NCI-H2196 (cell line): ENCODE data around the gene ARHGAP44.
"Not testable (repeated sequence)": the region's sequence is repeated elsewhere in the genome, so short reads cannot be mapped to it uniquely, and the experiment has no call there.

Source experiments
- DNase-seq: peaks from one replicate; lab custom pipeline; 2025; ENCODE audit not compliant: unreplicated experiment; lab: John Stamatoyannopoulos, UW

The ARHGAP44 gene

DNA sequence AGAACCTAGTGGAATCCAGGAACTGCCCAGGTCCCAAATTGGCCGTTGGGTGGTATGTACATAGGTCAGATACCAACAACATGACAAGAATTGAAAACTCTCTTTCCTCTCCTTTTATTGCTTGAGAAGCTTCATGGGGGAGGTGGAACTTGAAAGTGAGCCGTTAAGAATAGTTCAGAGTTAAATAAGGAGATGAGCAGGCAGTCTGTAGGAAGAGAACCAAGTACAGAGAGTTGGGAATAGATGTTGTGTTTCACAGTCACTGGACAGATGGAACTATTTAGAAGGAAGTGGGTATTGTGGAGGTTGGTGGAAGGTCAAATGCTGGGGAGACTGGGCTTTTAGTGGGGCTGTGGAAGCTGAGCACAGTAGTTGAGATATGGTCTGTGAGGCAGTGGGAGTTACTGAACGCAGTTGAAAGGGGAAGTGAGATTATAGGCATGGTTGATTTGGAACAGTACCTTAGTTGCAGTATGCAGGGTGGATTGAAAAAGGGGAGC is 26.4 kb downstream of the ARHGAP44 start:
- DNase-seq, result no peak

DNA sequence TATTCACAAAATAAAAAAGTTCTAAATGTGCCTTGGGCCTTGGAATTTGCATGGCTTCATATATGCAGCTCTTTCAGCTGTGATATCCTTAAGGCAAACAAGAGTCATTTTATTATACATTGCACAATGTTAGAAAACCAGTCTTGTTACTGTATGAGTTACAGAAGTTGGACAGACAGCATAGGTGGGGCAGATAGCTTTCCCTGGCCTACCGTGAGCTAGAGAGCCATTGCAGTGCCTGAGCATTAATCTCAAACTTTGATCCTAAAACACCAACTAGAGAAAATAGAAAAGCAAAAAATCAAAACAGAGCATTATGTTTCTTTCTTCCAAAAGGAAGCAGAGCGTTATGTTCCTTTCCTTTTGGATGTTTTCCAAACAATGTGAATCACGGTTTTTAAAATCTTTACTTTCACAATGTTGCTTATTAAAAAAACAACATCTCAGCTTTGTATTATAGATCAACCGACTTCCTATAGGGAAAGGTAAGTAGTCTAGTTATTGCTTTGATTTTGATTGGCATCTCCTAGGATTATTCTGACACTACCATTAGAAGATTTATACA is 32.2 kb downstream of the ARHGAP44 start:
- DNase-seq, result no peak

DNA sequence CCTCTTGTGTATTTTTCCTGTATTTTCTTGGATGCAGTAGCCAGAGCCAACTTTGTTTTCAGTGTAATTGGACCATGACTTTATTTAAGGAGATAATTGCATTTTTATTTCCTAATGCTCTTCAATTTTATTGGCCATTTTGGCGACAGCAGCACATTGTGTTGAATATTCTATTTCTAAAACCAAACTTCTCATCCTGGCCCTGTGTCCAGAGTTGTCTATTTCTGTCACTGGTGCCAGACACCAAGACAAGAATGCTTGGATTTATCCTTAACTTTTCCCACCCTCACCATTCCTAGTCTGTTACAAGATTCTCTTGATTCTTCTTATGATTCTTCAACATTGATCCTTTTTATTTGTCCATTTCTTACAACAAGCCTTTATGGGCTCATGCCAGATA is 37.1 kb downstream of the ARHGAP44 start:
- DNase-seq, result no peak

DNA sequence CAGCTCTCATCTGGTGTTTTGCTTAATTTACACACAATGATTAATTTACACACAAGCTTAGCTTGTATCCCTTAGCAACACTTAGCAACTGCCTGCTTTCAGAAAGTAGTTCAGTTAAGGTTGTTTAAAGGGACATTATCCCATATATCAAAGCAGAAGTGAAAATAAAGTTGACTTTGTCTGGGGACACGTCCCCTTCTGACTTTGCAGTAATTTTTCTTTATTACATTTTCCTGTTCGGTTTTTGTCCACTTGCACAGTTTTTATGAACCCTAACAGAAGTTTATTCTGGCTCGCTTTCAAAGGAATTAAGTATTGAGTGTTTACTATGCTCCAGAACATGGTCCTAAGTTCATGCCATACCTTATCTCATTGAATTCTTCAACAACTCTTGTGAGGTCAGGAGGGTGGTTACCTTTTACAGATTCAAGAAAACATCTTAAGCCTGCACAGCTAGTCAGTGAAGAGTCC is 41.5 kb downstream of the ARHGAP44 start:
- no peak for DNase-seq

DNA sequence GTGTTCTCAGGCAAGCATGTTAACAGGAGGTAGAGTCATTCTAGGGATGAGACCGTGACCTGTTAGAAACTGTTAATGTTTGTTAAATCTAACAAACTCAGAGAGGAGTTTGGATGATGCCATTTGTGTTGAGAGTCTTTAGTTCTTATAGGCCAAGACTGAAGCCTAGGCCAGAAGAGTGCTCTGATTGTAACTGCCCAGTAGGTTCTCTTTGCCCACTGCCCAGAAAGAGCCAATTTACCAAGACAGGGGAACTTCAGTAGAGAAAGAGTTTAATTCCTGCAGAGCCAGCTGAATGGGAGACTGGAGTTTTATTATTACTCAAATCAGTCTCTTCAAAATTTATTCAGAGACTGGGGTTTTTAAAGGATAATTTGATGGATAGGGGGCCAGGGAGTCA is 42.5 kb downstream of the ARHGAP44 start:
- no peak for DNase-seq

DNA sequence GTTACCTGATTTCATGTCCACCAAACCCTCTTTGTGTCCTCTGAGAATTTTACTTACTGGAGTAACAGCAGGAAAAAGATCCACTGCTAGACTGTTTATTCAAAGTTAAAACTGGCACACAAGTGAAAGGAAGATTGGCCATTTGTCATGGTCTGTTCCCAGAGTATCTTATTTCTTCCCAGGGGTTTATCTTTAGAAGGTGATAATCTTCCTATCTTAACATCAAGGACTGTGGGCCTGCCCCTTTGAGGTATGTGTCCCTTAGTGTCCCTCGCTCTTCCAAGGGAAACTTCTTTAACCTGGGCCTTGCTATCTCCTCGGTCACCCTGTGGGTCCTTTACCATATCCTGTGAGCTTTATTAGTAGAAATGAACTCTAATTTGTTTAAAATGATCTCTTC is 49.7 kb downstream of the ARHGAP44 start:
- no peak for DNase-seq

DNA sequence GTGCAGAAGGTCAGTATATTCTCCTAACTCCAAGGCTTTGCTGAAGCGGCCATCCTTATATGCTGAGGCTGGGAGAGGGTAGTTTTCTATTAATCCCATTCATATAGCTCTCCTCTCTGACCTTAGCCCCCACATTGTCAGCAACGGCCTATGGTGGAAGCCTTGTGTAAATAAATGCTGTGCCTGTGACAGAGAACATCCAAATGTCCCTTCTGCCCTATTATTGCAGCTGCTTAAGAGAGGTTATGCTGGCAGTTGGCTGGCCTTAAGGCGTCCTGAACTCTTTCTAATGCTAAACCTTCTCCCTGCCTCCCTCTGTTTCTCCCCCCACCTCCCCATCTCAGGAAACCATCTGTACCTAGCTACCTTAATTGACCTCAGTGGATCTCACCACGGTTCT is 53.6 kb downstream of the ARHGAP44 start:
- no peak for DNase-seq

DNA sequence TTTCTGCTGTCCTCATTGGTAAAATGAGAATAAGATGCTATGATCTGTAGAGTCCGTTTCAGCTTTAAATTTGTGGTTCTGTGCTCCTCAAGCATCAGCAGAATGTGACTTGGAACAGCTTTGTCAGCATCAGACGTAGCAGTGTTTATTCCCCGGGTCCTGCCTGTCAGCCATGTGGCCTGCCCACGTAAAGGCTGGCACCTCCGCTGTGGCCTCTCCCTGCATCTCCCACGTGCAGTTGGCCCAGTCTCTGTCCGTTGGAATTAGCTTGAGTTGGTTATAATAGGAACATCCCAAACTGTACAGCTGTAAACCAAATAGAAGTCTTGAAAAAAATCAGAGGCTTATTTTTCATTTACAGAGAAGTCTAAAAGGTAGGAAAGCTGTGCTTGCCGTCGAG is 61.7 kb downstream of the ARHGAP44 start:
- no peak for DNase-seq

DNA sequence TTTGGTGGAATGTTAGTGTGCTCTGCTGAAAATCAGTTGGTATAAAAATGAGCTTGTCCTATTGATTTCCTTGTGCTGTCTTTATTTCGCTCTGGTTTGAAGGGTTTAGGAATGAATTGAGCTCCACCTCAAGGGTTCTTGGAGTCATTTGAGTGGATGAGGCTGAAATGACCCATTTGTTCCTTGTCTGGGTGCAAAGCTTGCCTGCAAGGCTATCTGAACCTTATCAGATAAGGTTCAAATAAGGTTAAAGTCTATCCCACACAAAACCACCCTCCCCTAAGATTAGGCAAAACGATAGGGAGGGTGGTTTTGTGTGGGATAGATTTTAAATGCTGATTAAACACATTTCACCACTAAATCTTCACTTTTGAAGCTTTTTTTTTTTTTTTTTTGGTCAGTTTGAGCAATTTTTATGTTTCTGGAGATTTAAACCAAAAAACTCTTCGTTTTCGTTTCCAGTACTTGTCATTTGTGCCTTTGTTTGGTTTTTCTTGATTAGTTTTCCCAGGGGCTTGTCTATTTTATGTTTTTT is 62.7 kb downstream of the ARHGAP44 start:
- no peak for DNase-seq

DNA sequence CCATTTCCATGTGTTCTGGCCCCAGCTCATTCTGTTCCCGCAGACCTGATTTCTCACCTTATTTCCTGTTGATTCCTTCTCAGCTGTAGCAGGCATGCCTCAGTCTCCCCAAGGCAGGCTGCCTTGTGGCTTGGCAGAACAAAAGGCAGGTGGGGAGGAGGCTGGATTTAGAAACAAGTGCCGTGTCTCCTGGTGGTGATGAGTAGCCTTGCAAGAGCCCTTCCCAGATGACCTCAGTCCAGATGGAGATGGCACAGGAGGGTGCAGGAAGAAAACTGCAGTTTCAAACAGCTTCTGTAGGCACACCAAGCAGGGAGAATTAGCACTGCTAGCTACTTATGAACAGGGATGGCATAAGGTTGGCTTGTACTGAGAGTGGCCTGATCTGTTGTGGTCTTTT is 64.6 kb downstream of the ARHGAP44 start:
- no peak for DNase-seq

DNA sequence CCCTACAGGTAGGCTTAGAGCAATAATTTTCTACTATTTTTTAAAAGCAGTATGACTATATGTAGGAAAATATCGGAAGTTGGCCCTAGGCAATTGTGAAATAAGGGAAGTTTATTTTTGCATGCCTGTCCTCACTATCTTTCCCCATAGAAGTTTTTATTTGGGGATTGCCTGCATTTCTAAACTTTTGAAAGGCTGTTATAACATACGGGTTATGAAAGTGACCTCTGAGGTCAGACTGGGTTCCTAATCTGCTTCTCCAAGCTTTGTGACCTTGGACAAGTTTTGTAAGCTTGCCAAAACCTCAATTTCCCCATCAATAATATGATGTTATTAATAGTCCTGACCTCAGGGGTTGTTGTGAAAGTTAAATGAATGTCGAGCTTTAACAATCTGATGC is 67.1 kb downstream of the ARHGAP44 start:
- DNase-seq, result no peak

DNA sequence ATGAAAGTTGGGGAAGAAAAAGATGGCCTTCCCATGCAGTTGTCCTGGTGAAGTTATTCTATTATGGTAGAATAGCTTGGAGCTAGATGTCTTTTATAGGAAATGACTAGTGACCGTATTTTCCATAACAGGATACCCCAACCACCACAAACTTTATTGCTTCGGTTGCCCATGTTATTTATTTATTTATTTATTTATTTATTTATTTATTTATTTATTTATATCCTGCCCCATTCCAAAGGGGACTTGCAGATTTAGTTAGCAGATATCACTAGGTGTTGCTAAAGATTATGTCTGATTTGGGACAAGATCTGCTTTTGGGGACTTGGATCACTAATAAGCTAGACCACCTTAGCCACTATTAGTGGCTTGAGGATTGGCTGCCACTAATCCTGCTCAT is 68.3 kb downstream of the ARHGAP44 start:
- DNase-seq, result no peak

DNA sequence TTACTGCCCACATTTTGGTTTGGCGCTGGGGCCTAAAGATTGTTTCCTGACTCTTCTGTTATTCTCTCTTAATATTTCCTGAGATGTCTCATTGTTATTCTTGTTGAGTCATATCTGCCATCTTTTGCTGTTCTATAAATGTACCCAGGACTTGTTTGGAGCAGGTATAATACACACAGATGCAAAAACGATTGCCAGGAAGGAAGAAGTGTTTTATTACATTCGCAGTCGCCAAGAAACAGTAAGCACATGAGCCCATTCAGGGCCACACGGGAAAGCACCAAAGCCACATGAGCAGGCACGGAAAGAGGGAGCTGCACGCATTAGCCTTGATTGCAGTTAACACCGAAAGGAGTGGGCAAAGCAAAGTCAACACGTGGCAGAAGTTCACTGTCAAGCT is 70.2 kb downstream of the ARHGAP44 start:
- DNase-seq, result no peak

DNA sequence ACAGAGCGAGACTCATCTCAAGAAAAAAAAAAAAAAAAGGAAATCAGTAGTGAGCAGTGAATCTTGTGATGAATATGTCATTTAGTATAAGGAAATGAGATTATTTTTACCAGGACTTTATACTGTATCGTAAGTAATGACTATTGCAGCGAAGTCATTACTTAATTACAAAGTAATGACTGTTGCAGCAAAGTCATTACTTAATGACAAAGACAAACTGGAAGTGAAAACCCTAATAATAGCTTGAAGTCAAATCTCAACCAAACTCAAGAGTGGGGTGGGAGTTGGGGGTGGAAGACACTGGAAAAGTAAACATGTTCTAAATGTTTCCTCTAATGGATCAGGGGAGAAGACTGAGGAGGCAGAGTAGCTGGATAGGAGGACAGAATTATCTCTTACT is 76.5 kb downstream of the ARHGAP44 start:
- DNase-seq, result no peak

DNA sequence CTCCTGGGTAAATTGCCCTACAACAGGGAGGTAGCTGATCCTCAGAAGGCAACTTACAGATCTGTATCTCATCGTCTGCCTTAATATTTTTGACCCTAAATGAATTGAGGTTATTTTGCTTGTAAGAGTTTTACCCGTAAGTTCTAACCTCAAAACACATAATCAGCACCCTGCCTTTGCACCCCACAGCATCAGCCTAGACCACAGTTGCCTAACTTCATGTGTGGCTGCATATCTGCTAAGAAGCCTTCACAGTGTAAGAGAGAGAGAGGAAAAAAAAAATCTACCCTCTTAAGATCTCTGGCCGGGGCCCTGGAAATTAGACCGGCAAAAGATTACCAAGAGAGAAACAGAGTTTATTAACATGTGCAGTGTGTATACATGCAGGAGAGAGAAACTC is 76.9 kb downstream of the ARHGAP44 start:
- no peak for DNase-seq

DNA sequence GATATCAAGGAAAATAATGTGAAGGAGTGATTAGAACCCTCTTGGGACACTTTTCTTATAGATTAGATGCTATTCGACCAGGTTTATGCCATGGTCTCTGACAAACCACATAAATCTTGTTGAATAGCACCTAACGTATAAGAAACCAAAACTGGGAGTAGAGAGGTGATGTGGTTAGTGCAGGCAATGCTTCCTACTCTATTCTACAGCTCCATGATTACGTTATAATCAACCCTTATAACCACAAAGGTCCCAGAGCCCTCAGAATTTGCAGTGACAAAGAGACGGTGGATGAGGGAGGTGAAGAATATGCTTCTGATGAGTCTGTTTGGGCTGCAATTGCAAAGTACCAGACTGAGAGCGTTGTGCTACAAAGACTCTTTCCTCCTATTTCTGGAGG is 78.4 kb downstream of the ARHGAP44 start:
- DNase-seq, result no peak

DNA sequence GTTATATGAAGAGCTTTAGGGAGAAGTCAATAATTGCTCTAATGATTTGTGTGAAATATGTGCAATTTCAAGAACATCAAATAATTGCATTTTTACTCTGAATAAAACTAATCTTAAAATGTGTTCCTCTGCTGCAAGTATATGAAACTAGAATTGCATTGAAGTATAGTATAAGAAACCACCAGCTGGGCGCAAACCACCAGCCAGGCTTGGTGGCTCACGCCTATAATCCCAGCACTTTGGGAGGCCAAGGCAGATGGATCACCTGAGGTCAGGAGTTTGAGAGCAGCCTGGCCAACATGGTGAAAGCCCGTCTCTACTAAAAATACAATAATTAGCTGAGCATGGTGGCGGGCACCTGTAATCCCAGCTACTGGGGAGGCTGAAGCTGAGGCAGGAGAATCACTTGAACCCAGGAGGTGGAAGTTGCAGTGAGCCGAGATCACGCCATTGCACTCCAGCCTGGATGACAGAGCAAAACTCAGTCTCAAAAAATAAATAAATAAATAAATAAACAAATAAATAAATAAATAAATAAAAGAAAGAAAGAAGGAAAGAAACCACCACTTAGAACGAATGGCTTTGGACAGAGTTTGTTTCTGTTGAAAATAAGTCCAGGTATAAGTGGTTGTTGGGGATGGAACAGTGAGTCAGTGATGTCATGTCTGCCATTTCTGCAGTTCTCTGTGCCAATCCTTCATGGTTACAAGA is 84.3 kb downstream of the ARHGAP44 start:
- not testable (repeated sequence) for DNase-seq

DNA sequence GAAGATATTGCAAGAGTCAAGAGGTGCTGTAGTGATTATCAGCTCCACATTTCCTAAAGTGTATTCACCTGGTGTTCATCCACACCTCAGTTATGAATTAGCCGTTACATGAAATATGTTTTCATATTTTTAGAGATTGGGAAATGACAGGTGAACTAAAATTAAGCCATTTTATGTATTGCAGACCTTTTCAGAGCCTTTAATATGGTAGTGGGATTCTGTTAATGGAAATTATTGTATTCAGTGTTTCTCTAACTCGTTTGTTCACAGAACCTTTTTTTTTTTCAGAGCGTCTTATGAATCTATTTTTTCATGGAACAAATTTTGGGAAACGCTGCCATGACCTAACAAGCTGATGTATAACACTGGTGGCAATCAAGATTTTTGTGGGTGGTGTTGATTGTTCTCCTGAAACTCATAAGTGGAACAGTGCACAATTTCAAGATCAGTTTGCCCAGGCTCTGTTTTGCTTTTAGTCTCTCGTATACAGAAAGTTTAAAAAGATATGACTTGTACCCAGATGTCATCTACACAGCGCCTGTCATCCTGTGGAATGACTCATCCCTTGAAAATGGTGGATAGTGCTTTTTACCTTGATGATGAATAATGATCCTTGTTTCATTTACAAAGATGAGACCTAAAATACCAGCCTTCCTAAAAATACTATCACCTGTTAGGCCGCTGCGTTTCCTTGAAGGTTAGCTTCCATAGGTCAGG is 88.8 kb downstream of the ARHGAP44 start:
- DNase-seq, result no peak

DNA sequence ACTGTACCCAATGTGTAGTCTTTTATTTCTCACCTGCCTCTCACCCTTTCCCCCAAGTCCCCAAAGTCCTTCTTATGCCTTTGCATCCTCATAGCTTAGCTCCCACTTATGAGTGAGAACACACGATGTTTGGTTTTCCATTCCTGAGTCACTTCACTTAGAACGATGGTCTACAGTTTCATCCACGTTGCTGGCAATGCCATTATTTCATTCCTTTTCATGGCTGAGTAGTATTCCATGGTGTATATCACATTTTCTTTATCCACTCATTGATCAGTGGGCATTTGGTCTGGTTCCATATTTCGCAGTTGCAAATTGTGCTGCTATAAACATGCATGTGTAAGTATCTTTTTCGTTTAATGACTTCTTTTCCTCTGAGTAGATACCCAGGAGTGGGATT is 89.8 kb downstream of the ARHGAP44 start:
- not testable (repeated sequence) for DNase-seq

DNA sequence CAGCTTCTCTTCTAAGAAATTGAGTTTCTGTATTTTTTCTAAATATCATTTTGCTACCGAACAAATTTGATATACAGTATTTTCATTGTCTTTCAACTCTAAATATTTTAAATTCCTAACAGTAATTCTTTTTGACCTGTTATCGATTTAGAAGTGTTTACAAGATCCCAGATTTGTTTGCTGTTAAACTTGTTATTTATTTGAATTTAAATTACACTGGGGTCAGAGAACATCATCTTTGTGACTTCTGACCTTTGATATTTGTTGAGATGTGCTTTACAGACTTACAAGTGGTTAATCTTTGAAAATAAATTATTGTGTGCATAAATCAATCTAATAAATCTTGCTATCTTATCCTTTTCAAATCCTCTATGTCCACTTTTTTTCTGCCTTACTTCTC is 94.2 kb downstream of the ARHGAP44 start:
- no peak for DNase-seq

DNA sequence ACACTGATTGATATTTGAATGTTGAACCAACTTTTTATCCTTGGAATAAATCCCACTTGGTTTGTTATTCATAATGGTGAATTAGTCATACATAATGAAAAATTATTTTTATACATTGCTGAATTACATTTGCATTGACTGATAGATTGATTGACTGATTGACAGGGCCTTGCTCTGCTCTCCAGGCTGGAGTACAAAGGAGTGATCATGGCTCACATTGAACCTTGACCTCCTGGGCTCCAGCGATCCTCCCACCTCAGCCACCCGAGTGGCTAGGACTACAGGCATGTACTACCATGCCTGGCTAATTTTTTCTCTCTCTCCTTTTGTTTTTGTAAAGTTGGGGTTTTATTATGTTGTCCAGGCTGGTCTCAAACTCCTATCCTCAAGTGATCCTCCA is 97.8 kb downstream of the ARHGAP44 start:
- DNase-seq, result no peak
